GM03348 (cell line): Measurements from ENCODE around the gene LRP1-AS.
A peak's percentile ranks its signal among the peaks of the same experiment; 100 is the strongest.

Experiments used
- DNase-seq: peaks from one replicate; pipeline ENCODE4 v3.0.0; 2012; ENCODE audit warnings: low spot score

LRP1-AS gene

GRCh38 chr12:57180321-57180989, 33.0 kb upstream of the LRP1-AS start:
- DNase-seq: no peak

- DNase-seq: no peak
Observed at GRCh38 chr12:57179331-57180086, 32.1 kb upstream of the LRP1-AS start.

GRCh38 chr12:57178213-57178612, 30.8 kb upstream of the LRP1-AS start:
- DNase-seq: no peak

GRCh38 chr12:57177354-57177753, 29.9 kb upstream of the LRP1-AS start:
- DNase-seq: no peak

- no peak for DNase-seq
Observed at GRCh38 chr12:57176846-57177245, 29.4 kb upstream of the LRP1-AS start.

GRCh38 chr12:57176139-57176477, 28.7 kb upstream of the LRP1-AS start:
- DNase-seq: no peak

- peak; percentile 81 for DNase-seq
Observed at GRCh38 chr12:57175428-57176138, 28.2 kb upstream of the LRP1-AS start.

- DNase-seq: no peak
Observed at GRCh38 chr12:57173683-57174082, 26.3 kb upstream of the LRP1-AS start.

GRCh38 chr12:57173089-57173488, 25.7 kb upstream of the LRP1-AS start:
- DNase-seq: peak; percentile 60

- DNase-seq: peak; percentile 82
Observed at GRCh38 chr12:57171668-57172067, 24.2 kb upstream of the LRP1-AS start.

GRCh38 chr12:57170927-57171326, 23.5 kb upstream of the LRP1-AS start:
- DNase-seq: no peak

GRCh38 chr12:57170408-57170807, 23.0 kb upstream of the LRP1-AS start:
- no peak for DNase-seq

GRCh38 chr12:57169969-57170368, 22.6 kb upstream of the LRP1-AS start:
- no peak for DNase-seq

- DNase-seq: no peak
Observed at GRCh38 chr12:57169046-57169795, 21.8 kb upstream of the LRP1-AS start.

GRCh38 chr12:57168058-57168457, 20.6 kb upstream of the LRP1-AS start:
- no peak for DNase-seq

GRCh38 chr12:57166971-57167371, 19.6 kb upstream of the LRP1-AS start:
- DNase-seq: peak; percentile 73

GRCh38 chr12:57165741-57166140, 18.3 kb upstream of the LRP1-AS start:
- DNase-seq: no peak

GRCh38 chr12:57164966-57165625, 17.7 kb upstream of the LRP1-AS start:
- no peak for DNase-seq

- DNase-seq: no peak
Observed at GRCh38 chr12:57164454-57164853, 17.0 kb upstream of the LRP1-AS start.

GRCh38 chr12:57162553-57163125, 15.2 kb upstream of the LRP1-AS start:
- DNase-seq: no peak

GRCh38 chr12:57161491-57161890, 14.1 kb upstream of the LRP1-AS start:
- DNase-seq: peak; percentile 48

GRCh38 chr12:57160741-57161140, 13.3 kb upstream of the LRP1-AS start:
- DNase-seq: no peak
